HFFc6 (cell line): Measurements from ENCODE around the gene RNLS. TPM values are rescaled to one million over a fixed set of nuclear protein-coding genes. Genes with fewer than 3 reads are reported as not detected.

Source experiments
- DNase-seq: peaks from one replicate; pipeline ENCODE4 v3.0.0-alpha.2; 2018
- H3K27ac Mint-ChIP-seq: 2 replicates; pipeline ENCODE4 v1.8.0; 2020; ENCODE audit warnings: mild to moderate bottlenecking, mixed read lengths
- H3K27me3 Mint-ChIP-seq: 2 replicates; pipeline ENCODE4 v1.8.0; 2021; ENCODE audit warnings: mild to moderate bottlenecking, moderate library complexity, mixed read lengths; ENCODE audit not compliant: insufficient read depth
- H3K36me3 Mint-ChIP-seq: 2 replicates; pipeline ENCODE4 v1.8.0; 2021; ENCODE audit warnings: low read depth, mixed read lengths
- H3K4me1 Mint-ChIP-seq: 2 replicates; pipeline ENCODE4 v1.8.0; 2020; ENCODE audit warnings: low read depth, mixed read lengths
- H3K4me3 Mint-ChIP-seq: 2 replicates; pipeline ENCODE4 v1.8.0; 2020; ENCODE audit warnings: mild to moderate bottlenecking, moderate library complexity, mixed read lengths
- H3K9me3 Mint-ChIP-seq: 2 replicates; pipeline ENCODE4 v1.8.0; 2020; ENCODE audit warnings: mild to moderate bottlenecking, mixed read lengths
- CTCF ChIP-seq: fragments of 200-600 bp; sonication (generic); IDR thresholded peaks from 2 replicates; pipeline ENCODE4 v1.5.0; 2021; ENCODE audit warnings: antibody characterized with exemption, mild to moderate bottlenecking
- total RNA-seq, 6 experiments: library from RNA; stranded (reverse); fragmentation: NEBNext Ultra II Directional; extraction: Animal tissue kit (Norgen Biotek cat#: 25700); gene quantifications; 2 replicates in 1 of 6; 3 replicates in 5 of 6; pipeline ENCODE4 v1.2.3, GENCODE V29; 2021

Gene RNLS
- total RNA-seq, 6 experiments from 2014 or later: 1.8 to 3.1 (median 2.4) TPM

DNA sequence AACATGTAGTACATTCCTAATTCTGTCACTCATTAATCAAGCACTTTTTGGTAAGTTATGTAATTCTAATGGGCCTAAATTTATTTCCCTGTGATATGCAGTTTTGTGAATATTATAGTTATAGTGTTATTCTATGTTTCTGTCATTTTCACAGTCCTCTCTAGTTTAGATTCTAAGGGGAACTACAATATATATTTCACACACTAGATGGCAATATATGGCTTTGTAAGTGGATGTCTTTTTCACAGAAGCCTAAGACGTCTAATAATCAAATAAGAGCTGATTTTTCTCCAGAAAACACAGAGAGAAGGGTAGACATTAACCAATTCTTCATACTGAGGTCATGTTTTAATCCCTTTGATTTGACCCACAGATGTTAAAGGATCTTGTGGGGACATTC is 18.0 kb downstream of the RNLS start:
- peak; percentile 80 for TF ChIP-seq CTCF
- Mint-ChIP-seq H3K4me1 (peaks cover 11% of the 10 kb centered on the region), H3K9me3 (no peaks in the 10 kb centered on the region), H3K4me3 (no peak overlapping the region), H3K27ac (no peak overlapping the region), H3K27me3 (peaks cover 2% of the 10 kb centered on the region; the same call in 1 of the 2 replicates), H3K36me3 (no peaks in the 10 kb centered on the region)
- DNase-seq: peak; percentile 43

DNA sequence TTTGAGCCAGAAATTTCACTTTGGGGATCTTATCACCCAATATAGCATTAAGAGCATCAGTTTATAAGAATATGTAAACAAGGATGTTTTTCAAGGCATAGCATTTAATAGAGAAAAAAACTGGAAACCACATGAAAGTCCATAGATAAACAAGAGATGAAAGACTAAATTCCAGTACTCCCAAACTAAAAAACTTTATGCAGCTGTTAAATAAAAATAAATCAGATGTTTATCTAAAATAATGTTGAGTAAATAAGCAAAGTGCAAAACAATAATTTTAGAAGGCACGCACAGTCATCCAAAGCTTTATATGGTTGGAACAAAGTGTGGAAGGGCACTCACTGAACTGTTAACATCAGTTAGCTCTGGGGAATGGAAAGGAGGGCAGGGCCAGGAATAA is 21.0 kb downstream of the RNLS start:
- no peaks in the 10 kb centered on the region for H3K36me3 Mint-ChIP-seq
- no peaks in the 10 kb centered on the region for H3K9me3 Mint-ChIP-seq
- no peak overlapping the region for H3K27ac Mint-ChIP-seq
- peaks cover 2% of the 10 kb centered on the region; the same call in 1 of the 2 replicates for H3K27me3 Mint-ChIP-seq
- DNase-seq: no peak
- peaks cover 21% of the 10 kb centered on the region for H3K4me1 Mint-ChIP-seq
- H3K4me3 Mint-ChIP-seq: no peak overlapping the region
- TF ChIP-seq CTCF: no peak

GRCh38 chr10:88557658-88558057 is 25.5 kb downstream of the RNLS start:
- DNase-seq: peak; percentile 30
- Mint-ChIP-seq H3K27ac (no peak overlapping the region), H3K4me3 (no peak overlapping the region), H3K9me3 (no peaks in the 10 kb centered on the region), H3K36me3 (no peaks in the 10 kb centered on the region), H3K27me3 (peaks cover 2% of the 10 kb centered on the region; the same call in 1 of the 2 replicates), H3K4me1 (peaks cover 9% of the 10 kb centered on the region)
- TF ChIP-seq CTCF: no peak

GRCh38 chr10:88557256-88557655 is 25.9 kb downstream of the RNLS start:
- Mint-ChIP-seq H3K27me3 (no peaks in the 10 kb centered on the region; the same call in 1 of the 2 replicates), H3K4me3 (no peak overlapping the region), H3K36me3 (no peaks in the 10 kb centered on the region), H3K27ac (no peak overlapping the region), H3K9me3 (no peaks in the 10 kb centered on the region), H3K4me1 (peaks cover 9% of the 10 kb centered on the region)
- TF ChIP-seq CTCF: no peak
- no peak for DNase-seq

DNA sequence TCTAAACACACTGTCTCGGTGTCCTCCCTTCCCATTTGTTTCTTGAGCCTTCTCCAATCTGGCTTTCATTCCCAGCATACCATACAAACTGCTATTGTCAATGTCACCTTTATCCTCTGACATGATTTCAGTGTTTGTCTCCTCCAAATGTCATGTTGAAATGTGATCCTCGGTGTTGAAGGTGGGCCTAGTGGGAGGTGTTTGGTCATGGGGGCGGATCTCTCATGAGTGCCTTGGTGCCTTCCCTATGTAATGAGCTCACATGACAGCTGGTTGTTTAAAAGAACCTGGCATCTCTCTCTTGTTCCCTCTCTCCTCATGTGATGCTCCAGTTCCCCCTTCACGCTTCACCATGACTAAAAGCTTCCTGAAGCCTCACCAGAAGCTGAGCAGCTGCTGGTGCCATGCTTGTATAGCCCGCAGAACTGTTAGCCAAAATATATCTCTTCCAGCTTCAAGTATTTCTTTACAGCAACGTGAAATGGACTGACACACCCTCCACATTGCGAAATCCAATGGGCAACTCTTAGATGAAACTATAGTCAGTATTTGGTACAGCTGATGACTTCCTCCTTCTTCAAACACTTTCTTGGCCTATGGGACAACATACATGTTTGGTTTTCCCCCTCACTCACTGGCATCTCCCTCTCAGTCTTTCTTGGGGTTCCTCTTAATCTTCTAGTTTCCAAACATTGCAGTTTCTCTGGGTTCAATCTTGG is 27.8 kb downstream of the RNLS start:
- Mint-ChIP-seq H3K9me3 (no peaks in the 10 kb centered on the region), H3K4me1 (peaks cover 9% of the 10 kb centered on the region), H3K27ac (no peak overlapping the region), H3K4me3 (no peak overlapping the region), H3K36me3 (no peaks in the 10 kb centered on the region), H3K27me3 (no peaks in the 10 kb centered on the region)
- no peak for DNase-seq
- TF ChIP-seq CTCF: no peak
